KBM-7 (cell line): ENCODE results near the gene ARMH3.

Experiments used
- DNase-seq: peaks from one replicate; pipeline ENCODE4 v3.0.0-alpha.2; 2015
- in situ Hi-C: fragments of 300-500 bp; cut with MboI; formaldehyde crosslinking; loops from 2 replicates; pipeline ENCODE4 v1.14.3; 2020; ENCODE audit warnings: low sequenced_read_pairs, low pct_unique_long_range_greater_than_20kb, mixed read lengths

The ARMH3 gene

GRCh38 chr10:101881036-101881774, 174.8 kb downstream of the ARMH3 start:
- in situ Hi-C loops = no loop called here
- no peak for DNase-seq

GRCh38 chr10:101880232-101880573, 175.8 kb downstream of the ARMH3 start:
- in situ Hi-C loops = no loop called here
- no peak for DNase-seq

- DNase-seq = no peak
- in situ Hi-C loops = no loop called here
These were observed 176.3 kb downstream of the ARMH3 start for GRCh38 chr10:101879456-101880231.

DNA sequence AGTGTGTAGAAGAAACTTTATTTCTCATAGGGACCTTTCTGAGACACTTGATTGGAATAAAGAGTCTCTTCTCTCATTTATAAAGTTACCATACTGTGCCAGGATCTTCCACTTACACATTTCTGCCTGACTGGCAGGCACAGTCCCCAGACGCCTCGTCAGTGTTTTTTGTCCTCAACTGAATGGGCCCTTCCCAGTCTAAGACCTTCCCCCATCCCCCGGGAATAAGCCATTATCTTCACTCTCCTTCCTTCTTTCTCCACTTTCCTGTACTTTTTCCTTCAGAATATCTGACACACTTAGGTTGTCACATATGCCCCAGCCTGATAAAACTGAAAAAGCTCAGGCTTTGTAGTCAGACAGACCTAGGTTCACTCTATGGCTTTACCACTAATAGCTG, 177.1 kb downstream of the ARMH3 start:
- DNase-seq = no peak
- in situ Hi-C loops = no loop called here

- in situ Hi-C loops = no loop called here
- peak; percentile 16 for DNase-seq
These were observed 180.8 kb downstream of the ARMH3 start for GRCh38 chr10:101875068-101875688.

DNA sequence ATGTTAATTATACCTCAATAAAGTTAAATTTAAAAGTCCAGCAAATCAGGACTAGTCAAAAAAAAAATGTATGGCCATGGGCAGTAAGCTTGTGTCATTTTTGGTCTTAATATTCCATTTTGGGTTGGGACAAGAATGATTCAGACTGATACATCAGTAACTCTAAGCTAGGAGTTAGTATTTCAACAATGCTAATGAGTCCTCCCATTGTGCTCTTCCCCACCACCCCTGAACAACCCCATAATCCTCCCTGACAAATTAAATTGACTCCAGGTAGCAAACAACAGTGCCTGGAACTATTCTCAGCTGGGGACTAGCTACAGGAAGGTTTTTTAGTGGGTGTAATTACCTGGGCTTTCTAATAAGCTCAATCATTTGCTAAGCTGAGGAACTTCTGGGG, 181.7 kb downstream of the ARMH3 start:
- DNase-seq = no peak
- in situ Hi-C loops = no loop called here

DNA sequence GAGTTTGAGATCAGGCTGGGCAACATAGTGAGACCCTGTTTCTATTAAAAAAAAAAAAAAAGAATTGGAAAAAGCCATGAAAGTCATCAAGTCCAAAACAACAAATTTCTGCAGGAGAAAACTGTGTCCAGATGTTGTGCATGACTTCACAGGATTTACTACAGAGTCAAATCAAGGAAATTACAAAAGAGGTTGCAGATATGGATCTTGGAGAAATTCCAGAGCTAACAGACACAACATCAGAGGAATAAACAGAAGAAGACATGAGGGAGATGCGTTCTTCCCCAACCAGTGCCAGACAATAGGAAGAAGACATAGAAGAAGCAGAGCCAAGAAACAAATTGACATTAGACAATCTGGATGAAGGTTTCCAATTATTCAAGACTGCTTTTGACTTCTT, 188.0 kb downstream of the ARMH3 start:
- no peak for DNase-seq
- in situ Hi-C loops = no loop called here

DNA sequence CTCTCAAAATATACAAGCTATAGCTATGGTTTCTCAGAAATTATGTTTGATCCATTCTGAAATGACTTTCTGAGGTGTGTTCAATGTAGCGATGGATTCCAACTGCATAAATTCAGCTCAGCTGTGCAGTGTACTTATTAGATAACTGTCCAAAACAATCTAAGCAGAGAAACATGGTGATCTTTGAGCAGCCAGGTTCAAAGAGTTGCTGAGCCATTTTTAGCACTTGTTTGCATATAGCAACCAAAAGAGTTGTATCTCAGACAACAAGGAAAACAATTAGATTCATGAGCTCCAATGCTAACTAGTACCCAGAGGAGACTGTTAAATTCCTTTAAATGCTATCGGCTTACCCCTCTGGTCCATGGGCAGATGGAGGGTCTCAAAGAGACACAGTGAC, 196.4 kb downstream of the ARMH3 start:
- in situ Hi-C loops = no loop called here

GRCh38 chr10:101858723-101859500, 197.1 kb downstream of the ARMH3 start:
- no peak for DNase-seq
- in situ Hi-C loops = no loop called here

More for the DNA sequence above, 196.4 kb downstream of the ARMH3 start:
- DNase-seq = no peak

GRCh38 chr10:101857802-101858476, 198.0 kb downstream of the ARMH3 start:
- no peak for DNase-seq
- in situ Hi-C loops = no loop called here

GRCh38 chr10:101856626-101857025, 199.3 kb downstream of the ARMH3 start:
- no peak for DNase-seq
- in situ Hi-C loops = no loop called here

GRCh38 chr10:101851411-101852116, 204.4 kb downstream of the ARMH3 start:
- in situ Hi-C loops = no loop called here

DNA sequence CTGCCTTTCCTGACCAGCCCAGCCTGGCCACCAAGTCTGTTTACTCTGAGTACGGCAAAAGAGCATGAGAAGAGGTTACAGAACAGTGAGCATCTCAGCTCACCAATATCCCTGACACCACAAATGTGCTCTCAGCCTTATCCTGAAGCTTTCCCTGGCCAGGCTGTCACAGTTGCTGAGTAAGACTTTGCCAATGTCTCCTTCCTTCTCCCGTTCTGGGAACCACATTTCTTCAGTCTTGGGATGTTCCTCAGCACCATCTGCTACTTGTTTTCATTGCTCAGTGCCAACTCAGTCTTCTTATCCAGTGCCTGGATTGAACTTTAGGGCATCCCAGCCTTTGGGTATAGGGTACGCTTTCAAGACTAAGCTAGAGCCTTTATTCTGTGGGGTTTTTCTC, 205.2 kb downstream of the ARMH3 start:
- in situ Hi-C loops = no loop called here
- DNase-seq = no peak

More at GRCh38 chr10:101851411-101852116, 204.4 kb downstream of the ARMH3 start:
- no peak for DNase-seq

DNA sequence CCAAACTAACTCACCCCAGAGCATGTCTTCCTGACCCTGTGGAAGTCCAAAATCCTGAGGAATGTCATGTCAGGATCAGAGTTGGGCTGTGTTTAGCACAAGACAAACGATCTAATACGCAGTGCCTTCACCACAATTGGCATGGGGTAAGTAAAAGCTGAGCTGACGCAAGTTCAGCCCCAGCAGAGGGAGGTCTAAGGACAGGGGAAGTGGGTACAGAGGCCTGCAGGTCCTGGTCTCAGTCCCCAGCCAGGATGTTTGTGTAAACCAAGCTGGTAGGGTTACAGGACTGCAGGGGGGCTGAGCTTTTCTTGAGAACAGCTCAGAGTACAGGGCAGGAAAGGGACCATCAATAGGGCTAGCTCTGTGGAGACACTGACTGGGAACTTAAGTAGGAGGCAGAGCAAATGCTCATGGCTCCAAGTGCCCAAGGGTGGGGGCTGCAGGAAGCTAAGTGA, 207.1 kb downstream of the ARMH3 start:
- in situ Hi-C loops = no loop called here
- DNase-seq = peak; percentile 75

- in situ Hi-C loops = no loop called here
- DNase-seq = peak; percentile 60
These were observed 207.6 kb downstream of the ARMH3 start for GRCh38 chr10:101848408-101848807.

- DNase-seq = no peak
- in situ Hi-C loops = no loop called here
These were observed 210.1 kb downstream of the ARMH3 start for GRCh38 chr10:101845893-101846292.

GRCh38 chr10:101843032-101844021, 212.6 kb downstream of the ARMH3 start, which contains the start of gene KCNIP2:
Gene KCNIP2 (minus strand): TSS chr10:101843800. CDS start chr10:101843568, 232 bp downstream.
- in situ Hi-C loops = no loop called here
- DNase-seq = peak; percentile 49
